CD4-positive, alpha-beta T cell treated with Interleukin-15 for 4 hours (primary cell): ENCODE data around the gene OTOG.

Experiments
- DNase-seq: peaks from one replicate; pipeline ENCODE4 v3.0.0-alpha.2; 2020; ENCODE audit warnings: low spot score

OTOG gene

DNA sequence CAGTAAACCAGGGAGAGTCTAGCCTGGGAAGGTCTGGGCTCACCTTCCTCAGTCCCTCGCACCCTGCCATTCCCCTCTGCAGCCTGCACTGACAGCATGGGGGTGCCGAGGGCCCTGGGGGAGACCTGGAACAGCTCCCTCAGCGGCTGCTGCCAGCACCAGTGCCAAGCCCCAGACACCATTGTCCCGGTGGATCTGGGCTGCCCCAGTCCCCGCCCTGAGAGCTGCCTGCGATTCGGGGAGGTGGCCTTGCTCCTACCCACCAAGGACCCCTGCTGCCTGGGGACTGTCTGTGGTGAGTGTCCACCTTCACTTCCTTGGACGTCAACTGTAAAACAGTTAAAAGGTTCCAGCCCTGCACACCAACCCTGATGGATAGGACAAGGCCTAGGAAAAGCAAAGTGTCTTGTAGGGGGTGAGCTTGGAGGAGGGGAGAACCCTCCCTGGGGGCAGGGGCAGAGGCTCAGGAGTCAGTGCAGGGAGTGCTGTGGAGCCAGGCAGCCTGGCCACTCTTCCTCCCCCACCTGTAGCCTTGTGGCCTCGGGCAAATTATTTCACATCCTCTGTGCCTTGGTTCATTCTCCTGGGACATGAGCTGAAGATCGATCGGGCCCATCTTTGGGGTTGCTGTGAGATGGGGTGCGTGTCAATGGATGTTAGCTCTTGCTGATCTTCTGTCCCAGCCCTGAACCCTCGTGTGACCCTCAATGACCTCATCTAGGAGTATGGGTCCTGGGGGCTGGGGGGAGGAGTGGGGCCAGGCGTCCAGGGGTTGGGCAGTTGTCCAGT, 87.1 kb downstream of the OTOG start:
- DNase-seq: no peak

DNA sequence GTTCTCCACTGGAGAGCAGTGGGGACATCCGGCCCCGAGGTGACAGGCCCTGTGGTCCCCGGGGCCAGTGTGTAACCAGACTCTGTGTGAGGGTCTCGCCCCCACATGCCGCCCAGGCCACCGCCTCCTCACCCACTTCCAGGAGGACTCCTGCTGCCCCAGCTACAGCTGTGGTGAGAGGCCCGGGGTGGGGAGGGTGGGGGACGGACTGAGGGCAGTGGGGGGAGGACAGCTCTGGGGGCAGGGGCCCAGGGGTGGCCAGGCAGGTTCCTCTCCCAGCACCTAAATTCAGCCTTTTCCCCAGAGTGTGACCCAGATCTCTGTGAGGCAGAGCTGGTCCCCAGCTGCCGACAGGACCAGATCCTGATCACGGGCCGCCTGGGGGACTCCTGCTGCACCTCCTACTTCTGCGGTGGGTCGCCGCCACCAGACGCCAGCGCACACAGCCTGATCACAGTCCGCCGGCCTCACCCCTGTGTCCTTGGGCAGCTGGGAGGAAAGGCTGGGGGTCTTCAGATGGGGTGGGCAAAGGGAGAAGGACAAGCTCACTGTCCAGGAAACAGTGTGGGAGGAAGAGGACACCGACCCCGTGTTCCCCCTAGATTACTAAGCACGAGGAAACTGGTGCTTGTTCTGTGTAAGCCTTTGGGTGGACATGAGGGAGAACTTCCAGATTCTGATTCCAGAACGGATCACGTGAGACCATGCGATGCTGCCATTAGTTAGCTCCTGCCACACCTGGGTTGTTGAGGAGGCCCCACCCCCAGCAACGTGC, 87.9 kb downstream of the OTOG start:
- no peak for DNase-seq

DNA sequence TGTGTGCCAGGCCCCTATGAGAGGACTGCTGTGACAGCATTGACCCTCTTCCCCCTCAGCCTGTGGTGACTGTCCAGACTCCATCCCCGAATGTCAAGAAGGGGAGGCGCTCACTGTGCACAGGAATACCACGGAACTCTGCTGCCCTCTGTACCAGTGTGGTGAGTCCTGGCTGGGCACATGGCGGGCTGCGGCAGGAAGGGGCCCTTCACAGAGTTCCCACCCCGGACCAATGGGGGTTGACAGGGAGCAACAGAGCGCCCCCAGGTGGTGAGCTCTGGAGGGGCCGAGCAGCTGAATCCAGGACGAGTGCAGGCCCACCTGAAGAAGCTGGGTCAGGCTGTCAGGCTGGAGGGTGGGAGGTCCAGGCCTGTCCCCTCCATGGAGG, 88.5 kb downstream of the OTOG start:
- DNase-seq: no peak

- no peak for DNase-seq
These were observed 89.7 kb downstream of the OTOG start for GRCh38 chr11:17636721-17637120.

- no peak for DNase-seq
These were observed 90.8 kb downstream of the OTOG start for GRCh38 chr11:17637901-17638300.

DNA sequence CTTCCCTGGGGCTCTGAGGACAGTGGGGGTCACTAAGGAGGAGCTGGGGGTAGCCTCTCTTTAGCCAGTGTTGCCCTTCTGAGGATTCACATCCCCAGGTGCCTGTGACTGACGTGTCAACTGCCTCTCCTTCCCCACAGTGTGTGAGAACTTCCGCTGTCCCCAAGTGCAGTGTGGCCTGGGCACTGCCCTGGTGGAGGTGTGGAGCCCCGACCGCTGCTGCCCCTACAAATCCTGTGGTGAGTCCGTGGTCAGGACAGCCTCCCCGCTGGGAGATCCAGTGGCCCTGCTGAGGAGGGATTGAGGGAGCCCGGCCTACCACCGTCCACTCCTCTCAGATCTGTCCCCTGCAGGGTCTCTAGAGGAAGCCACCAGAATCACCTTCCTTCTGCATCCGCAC, 91.3 kb downstream of the OTOG start:
- DNase-seq: no peak

- no peak for DNase-seq
These were observed 92.0 kb downstream of the OTOG start for GRCh38 chr11:17639091-17639490.

- DNase-seq: no peak
These were observed 92.7 kb downstream of the OTOG start for GRCh38 chr11:17639781-17640180.

DNA sequence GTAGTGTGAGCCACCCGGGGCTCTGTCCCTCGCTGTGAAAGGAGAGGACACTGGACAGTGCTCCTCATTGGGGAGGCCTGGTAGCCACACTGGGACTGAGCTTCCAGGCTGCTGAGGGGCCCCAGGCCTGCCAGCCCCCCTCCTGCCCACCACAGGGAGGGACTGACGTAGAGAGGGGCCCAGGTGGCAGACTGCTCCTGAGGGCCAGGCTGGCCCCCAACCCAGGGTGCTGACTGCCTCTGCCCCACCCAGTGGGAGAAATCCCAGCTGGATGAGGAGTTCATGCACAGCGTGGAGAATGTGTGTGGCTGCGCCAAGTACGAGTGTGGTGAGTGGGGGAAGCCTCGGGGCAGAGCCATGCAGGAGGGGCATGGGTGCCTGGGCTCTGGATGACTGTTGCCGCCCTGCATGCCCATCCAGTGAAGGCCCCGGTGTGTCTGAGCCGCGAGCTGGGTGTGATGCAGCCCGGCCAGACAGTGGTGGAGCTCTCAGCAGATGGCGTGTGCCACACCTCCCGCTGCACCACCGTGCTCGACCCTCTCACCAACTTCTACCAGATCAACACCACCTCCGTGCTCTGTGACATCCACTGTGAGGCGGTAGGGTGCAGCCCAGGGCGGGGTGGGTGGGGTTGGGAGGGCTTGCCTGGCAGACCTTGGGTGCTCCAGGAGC, 93.6 kb downstream of the OTOG start:
- no peak for DNase-seq

- no peak for DNase-seq
These were observed 94.8 kb downstream of the OTOG start for GRCh38 chr11:17641792-17642350.

DNA sequence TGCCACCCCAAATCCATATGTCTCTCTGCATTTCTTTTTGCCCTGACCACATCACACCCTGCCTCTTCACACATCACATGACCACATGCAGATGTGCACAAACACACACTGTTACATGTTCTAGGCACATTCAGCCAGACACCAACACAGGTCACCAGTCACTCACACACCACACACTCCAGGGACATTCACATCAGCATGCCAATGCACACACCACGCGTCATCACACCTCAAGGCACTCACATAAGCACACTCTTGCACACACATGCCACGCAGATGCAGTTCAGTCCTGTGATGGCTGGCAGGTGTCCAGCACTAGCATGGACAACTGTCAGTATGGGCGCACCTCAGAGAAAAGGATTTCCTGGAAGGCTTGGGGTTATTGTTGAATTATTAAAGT, 95.3 kb downstream of the OTOG start:
- no peak for DNase-seq

DNA sequence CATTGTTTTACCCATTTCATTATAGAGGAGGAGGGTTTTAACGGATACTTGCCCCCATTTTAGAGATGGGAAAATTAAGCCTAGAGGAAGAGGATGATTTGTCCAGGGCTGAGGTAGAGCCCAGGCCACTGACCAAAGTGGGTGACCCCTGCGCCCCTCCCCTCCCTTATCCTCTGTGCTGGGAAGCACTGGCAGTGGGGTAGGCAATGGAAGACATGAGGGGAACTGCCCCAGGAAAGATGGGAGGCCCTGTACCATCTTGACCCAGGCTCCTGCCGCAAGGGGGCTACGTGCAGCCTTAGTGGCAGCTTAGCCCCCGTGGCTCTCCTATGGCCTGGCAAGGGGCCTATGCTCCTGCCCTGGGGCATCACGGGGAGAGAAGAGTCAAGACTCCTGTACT, 95.9 kb downstream of the OTOG start:
- DNase-seq: no peak

- no peak for DNase-seq
These were observed 96.7 kb downstream of the OTOG start for GRCh38 chr11:17643506-17644405.

GRCh38 chr11:17645190-17645970, 98.3 kb downstream of the OTOG start:
- no peak for DNase-seq

- no peak for DNase-seq
These were observed 99.5 kb downstream of the OTOG start for GRCh38 chr11:17646451-17647145.

DNA sequence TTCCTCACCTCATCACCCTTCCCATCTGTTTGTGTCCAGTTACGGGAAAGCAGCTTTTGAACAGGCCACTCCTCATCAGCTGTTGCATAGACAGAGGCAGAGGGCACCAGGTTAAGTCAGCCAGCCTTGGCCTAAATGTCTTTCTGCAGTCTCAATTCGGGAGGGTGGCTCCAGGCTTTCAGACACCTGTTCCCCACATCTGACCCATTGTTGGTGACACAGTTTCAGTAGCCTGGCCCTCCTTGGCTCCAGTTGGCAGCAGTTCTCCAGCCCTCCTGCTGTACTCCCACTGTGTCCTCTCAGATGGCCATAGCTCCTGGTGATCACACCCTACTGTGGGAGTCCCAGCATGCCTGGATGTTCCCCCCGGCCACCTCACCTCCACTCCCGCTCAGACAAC, 101.5 kb downstream of the OTOG start:
- DNase-seq: no peak

GRCh38 chr11:17649261-17649660, 102.2 kb downstream of the OTOG start:
- no peak for DNase-seq

DNA sequence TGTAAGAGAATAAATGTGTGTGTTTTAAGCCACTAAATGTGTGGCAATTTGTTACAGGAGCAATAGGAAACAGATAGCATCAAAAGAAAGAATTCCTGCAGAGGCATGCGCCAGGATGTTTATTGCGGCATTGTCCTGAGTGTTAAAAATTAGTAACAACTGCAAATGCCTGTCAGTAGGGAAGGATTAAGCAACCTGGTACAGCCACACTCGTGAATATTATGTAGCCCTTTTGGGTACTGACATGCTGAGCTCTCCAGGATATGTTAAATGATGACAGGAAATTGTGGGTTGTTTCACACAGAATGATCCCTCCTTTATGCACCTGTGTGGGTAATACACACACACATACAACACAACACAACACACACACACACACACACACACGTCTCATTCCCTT, 102.6 kb downstream of the OTOG start:
- no peak for DNase-seq

DNA sequence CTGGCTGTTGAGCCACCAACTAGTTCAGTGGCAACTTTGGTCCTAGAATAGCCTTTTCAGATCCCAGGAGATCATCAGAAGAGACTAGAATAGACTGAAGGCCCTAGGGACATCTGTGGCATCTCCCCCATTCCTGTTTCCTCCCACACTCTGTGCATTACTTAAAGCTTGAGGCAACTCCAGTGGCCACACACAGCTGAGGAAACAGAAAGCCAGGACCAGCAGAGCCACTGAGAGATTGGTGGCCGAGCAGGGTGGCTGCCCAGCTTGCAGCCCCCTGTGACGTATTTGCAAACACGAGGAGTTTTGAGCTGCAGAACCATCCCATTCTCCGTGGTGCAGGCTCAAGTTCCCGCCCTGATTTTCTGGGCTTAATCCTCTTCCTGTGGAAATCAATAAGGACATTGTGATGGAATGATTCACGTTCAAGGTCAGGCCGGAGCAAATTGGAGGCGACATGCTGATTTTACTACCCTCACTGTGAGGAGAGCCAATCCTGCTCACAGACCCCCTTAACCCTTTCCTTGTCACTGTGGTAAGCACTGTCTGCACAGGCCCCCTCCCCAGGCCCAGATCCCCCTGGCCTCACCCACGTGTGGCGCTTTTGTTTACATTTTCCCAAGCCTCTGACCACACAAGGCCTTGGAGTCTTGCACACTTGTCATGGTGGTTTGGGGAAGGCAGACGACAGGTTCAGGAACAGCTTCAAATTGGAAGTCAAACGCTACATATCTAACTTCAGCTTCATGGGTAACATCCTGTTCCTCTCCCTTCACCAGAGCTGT, 103.3 kb downstream of the OTOG start:
- no peak for DNase-seq
